Epithelial cell of esophagus (primary cell): ENCODE measurements around the gene CNOT8.

Source experiments
- DNase-seq: peaks from one replicate; pipeline ENCODE4 v3.0.0; 2010; ENCODE audit warnings: low read depth
- H3K4me3 ChIP-seq: 2 replicates; pipeline ENCODE4 v1.5.1; 2011; ENCODE audit warnings: mild to moderate bottlenecking, low read length, control low read depth
- TF ChIP-seq, protein P1 (sequence below): IDR thresholded peaks from 2 replicates; pipeline ENCODE4 v1.5.1; 2011; ENCODE audit warnings: low read depth, mild to moderate bottlenecking, low read length, control low read depth, inconsistent platforms; ENCODE audit not compliant: insufficient read depth; ENCODE audit errors: missing control alignments

CNOT8 gene

DNA sequence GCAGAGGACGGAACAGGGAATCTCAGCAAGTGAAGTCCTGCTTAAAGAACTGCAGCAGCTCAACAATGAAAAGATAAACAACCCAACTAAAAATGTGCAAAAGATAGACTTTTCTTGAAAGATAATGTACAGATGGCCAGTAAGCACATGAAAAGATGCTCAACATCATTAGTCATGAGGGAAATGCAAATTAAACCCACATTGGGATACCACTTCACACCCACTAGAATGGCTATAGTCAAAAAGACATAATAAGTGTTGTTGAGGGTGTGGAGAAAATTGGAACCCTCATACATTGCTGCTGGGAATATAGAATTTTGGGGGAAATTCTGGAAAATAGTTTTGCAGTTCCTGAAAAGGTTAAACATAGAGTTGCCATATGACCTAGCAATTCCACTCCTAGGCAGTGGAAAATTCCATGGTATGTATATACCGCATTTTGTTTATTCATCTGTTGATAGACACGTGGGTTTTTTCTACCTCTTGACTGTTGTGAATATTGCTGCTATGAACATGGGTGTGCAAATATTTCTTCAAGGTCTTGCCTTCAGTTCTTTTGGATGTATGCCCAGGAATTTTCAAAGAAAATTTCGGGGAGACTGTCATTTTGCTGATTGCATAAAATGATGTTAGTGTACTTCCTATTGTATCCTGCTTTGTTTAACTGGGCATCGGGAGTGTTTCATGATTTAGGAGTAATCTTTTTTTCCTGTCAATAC is 7.2 kb downstream of the CNOT8 start:
- TF ChIP-seq, protein P1, sequence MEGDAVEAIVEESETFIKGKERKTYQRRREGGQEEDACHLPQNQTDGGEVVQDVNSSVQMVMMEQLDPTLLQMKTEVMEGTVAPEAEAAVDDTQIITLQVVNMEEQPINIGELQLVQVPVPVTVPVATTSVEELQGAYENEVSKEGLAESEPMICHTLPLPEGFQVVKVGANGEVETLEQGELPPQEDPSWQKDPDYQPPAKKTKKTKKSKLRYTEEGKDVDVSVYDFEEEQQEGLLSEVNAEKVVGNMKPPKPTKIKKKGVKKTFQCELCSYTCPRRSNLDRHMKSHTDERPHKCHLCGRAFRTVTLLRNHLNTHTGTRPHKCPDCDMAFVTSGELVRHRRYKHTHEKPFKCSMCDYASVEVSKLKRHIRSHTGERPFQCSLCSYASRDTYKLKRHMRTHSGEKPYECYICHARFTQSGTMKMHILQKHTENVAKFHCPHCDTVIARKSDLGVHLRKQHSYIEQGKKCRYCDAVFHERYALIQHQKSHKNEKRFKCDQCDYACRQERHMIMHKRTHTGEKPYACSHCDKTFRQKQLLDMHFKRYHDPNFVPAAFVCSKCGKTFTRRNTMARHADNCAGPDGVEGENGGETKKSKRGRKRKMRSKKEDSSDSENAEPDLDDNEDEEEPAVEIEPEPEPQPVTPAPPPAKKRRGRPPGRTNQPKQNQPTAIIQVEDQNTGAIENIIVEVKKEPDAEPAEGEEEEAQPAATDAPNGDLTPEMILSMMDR: no peak
- no peak for DNase-seq
- H3K4me3 ChIP-seq: no peak overlapping the region

- TF ChIP-seq, protein P1: no peak
- no peak overlapping the region for H3K4me3 ChIP-seq
Observed at GRCh38 chr5:154866841-154867240, 8.4 kb downstream of the CNOT8 start.

DNA sequence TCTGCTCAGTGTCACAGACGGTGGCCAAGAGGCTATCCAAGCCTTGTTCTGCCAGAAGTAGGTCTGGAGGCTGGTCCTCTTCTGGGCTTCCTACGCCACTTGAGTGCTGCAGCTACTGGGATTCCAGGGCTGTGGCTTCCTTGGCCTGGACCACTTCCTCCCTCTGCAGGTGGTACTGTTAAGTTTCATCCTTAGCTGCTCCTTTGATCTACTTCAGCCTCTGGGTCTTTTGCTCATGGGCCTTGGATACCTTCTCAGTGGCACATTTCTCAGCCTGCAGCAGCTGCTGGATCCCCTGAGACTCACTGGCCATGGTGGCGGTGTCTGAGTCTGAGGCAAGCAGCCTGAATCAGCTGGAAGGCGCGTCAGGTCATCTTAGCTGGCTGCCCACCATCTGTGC is 10.3 kb downstream of the CNOT8 start:
- DNase-seq: peak; percentile 20
- TF ChIP-seq, protein P1: peak; percentile 34
- H3K4me3 ChIP-seq: no peak overlapping the region

More at GRCh38 chr5:154866841-154867240, 8.4 kb downstream of the CNOT8 start:
- no peak for DNase-seq

GRCh38 chr5:154871734-154872133 is 13.3 kb downstream of the CNOT8 start:
- no peak overlapping the region for H3K4me3 ChIP-seq
- TF ChIP-seq, protein P1: no peak
- DNase-seq: no peak

DNA sequence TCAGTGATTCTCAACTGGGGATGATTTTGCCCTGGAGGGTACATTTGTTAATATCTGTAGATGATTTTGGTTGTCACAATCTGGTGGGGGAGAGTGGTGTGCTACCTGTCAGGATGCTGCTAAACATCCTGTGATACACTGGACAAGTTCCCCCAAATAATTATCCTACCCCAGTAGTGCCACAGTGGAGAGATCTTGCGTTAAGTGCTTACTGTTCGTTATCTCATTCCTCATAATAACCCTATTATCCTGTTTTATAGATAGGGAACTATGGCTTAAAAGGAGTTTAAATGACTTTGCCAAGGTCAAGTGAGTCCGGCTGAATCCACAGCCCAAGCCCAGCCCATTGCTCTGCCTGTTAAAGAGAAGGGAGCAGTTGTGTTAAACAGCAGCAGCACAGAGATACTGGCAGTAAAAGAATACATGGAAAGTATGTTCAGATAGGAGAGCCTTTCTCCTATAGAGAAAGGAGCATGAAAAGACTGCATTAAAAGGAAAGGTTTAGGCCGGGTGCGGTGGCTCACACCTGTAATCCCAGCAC is 15.4 kb downstream of the CNOT8 start:
- no peak overlapping the region for H3K4me3 ChIP-seq
- TF ChIP-seq, protein P1: no peak
- DNase-seq: no peak

- H3K4me3 ChIP-seq: no peak overlapping the region
- no peak for DNase-seq
- TF ChIP-seq, protein P1: no peak
Observed at GRCh38 chr5:154878642-154879335, 20.4 kb downstream of the CNOT8 start.
